DMS53 treated with DMSO at 0.1 percent for 48 hours (cell line): ENCODE data around the gene ASIC2.
"Not testable (repeated sequence)": the region's sequence is repeated elsewhere in the genome, so short reads cannot be mapped to it uniquely, and the experiment has no call there.

Source experiments
- DNase-seq: peaks from one replicate; lab custom pipeline; 2025; ENCODE audit not compliant: unreplicated experiment; lab: John Stamatoyannopoulos, UW

Gene ASIC2

GRCh38 chr17:32992321-32993033 is 300.6 kb downstream of the ASIC2 start:
- DNase-seq: no peak

- no peak for DNase-seq
Observed at GRCh38 chr17:32988481-32989101, 304.5 kb downstream of the ASIC2 start.

GRCh38 chr17:32987868-32988267 is 305.2 kb downstream of the ASIC2 start:
- not testable (repeated sequence) for DNase-seq

- not testable (repeated sequence) for DNase-seq
Observed at GRCh38 chr17:32987453-32987805, 305.7 kb downstream of the ASIC2 start.

- no peak for DNase-seq
Observed at GRCh38 chr17:32985050-32985756, 307.9 kb downstream of the ASIC2 start.

GRCh38 chr17:32981611-32982010 is 311.5 kb downstream of the ASIC2 start:
- not testable (repeated sequence) for DNase-seq

- DNase-seq: no peak
Observed at GRCh38 chr17:32980230-32980629, 312.9 kb downstream of the ASIC2 start.

- no peak for DNase-seq
Observed at GRCh38 chr17:32976605-32977004, 316.5 kb downstream of the ASIC2 start.

- DNase-seq: no peak
Observed at GRCh38 chr17:32976131-32976530, 317.0 kb downstream of the ASIC2 start.

- no peak for DNase-seq
Observed at GRCh38 chr17:32971171-32971570, 321.9 kb downstream of the ASIC2 start.

GRCh38 chr17:32970281-32970680 is 322.8 kb downstream of the ASIC2 start:
- no peak for DNase-seq

- not testable (repeated sequence) for DNase-seq
Observed at GRCh38 chr17:32969231-32969630, 323.9 kb downstream of the ASIC2 start.

GRCh38 chr17:32964541-32964940 is 328.6 kb downstream of the ASIC2 start:
- DNase-seq: no peak
